Mucosa of rectum (tissue), 2 donors: Measurements from ENCODE around the gene RDH5.
A peak's percentile ranks its signal among the peaks of the same experiment; 100 is the strongest.

Experiments
- H3K27ac ChIP-seq, 2 donors: one replicate each; pipeline ENCODE4 v1.7.0; 2013; ENCODE audit warnings: inconsistent platforms in 2 of 2, low read depth in 2 of 2, low read length in 2 of 2
- H3K27me3 ChIP-seq, 2 donors: one replicate each; pipeline ENCODE4 v1.7.0; 2013; ENCODE audit warnings: low read length in 2 of 2; ENCODE audit not compliant: control insufficient read depth in 2 of 2, insufficient read depth in 2 of 2
- H3K36me3 ChIP-seq, 2 donors: one replicate each; pipeline ENCODE4 v1.7.0; 2013; ENCODE audit warnings: low read length in 2 of 2; ENCODE audit not compliant: control insufficient read depth in 2 of 2, insufficient read depth in 2 of 2
- H3K4me1 ChIP-seq, 2 donors: one replicate each; pipeline ENCODE4 v1.7.0; 2013; ENCODE audit warnings: low read length in 2 of 2, mild to moderate bottlenecking in 1 of 2; ENCODE audit not compliant: control insufficient read depth in 2 of 2, insufficient read depth in 2 of 2
- H3K4me3 ChIP-seq, 2 donors: one replicate each; pipeline ENCODE4 v1.7.0; 2013; ENCODE audit warnings: low read length in 2 of 2
- H3K9ac ChIP-seq, 2 donors: one replicate each; pipeline ENCODE4 v1.7.0; 2013; ENCODE audit warnings: low read length in 2 of 2, low read depth in 1 of 2, mild to moderate bottlenecking in 1 of 2
- H3K9me3 ChIP-seq, 2 donors: one replicate each; pipeline ENCODE4 v1.7.0; 2013; ENCODE audit warnings: low read length in 2 of 2; ENCODE audit not compliant: control insufficient read depth in 2 of 2
- donor health status: healthy.
- donor health status: Normal muscosa, but diverticular disease.

Gene RDH5

GRCh38 chr12:55720894-55721444 is 776 bp downstream of the RDH5 start:
- Histone ChIP-seq H3K36me3 (peaks cover 23 to 30% of the 10 kb centered on the region in 2 donors), H3K27me3 (no peaks in the 10 kb centered on the region), H3K9me3 (no peaks in the 10 kb centered on the region), H3K4me3 (peak overlapping the region; percentile 54 to 76), H3K9ac (peak overlapping the region; percentile 51 to 79), H3K27ac (peak overlapping the region; percentile 85 to 93), H3K4me1 (peaks cover 65 to 77% of the 10 kb centered on the region in 2 donors)

- Histone ChIP-seq H3K4me1 (peaks cover 65 to 77% of the 10 kb centered on the region in 2 donors), H3K9me3 (no peaks in the 10 kb centered on the region), H3K27ac (peak overlapping the region; percentile 85 to 93), H3K9ac (peak overlapping the region; percentile 28 to 51), H3K27me3 (no peaks in the 10 kb centered on the region), H3K4me3 (peak overlapping the region in 1 of 2 donors; percentile 49), H3K36me3 (peaks cover 27 to 36% of the 10 kb centered on the region in 2 donors)
Observed at GRCh38 chr12:55721601-55722213, 1.5 kb downstream of the RDH5 start.

GRCh38 chr12:55722948-55723347 is 2.8 kb downstream of the RDH5 start:
- Histone ChIP-seq H3K27ac (no peak overlapping the region), H3K27me3 (no peaks in the 10 kb centered on the region), H3K4me1 (peaks cover 65 to 77% of the 10 kb centered on the region in 2 donors), H3K4me3 (peak overlapping the region in 1 of 2 donors; percentile 20), H3K9ac (no peak overlapping the region), H3K36me3 (peaks cover 29 to 37% of the 10 kb centered on the region in 2 donors), H3K9me3 (no peaks in the 10 kb centered on the region)

- peak overlapping the region in 1 of 2 donors; percentile 17 for H3K27ac ChIP-seq
- H3K36me3 ChIP-seq = peaks cover 29 to 37% of the 10 kb centered on the region in 2 donors
- H3K9ac ChIP-seq = peak overlapping the region in 1 of 2 donors; percentile 14
- peaks cover 58 to 70% of the 10 kb centered on the region in 2 donors for H3K4me1 ChIP-seq
- H3K4me3 ChIP-seq = no peak overlapping the region
- no peaks in the 10 kb centered on the region for H3K9me3 ChIP-seq
- H3K27me3 ChIP-seq = no peaks in the 10 kb centered on the region
Observed at GRCh38 chr12:55723516-55724225, 3.5 kb downstream of the RDH5 start.

GRCh38 chr12:55724226-55724939 is 4.2 kb downstream of the RDH5 start:
- H3K4me3 ChIP-seq = no peak overlapping the region
- H3K36me3 ChIP-seq = peaks cover 29 to 37% of the 10 kb centered on the region in 2 donors
- H3K9ac ChIP-seq = peak overlapping the region in 1 of 2 donors; percentile 14
- H3K4me1 ChIP-seq = peaks cover 52 to 64% of the 10 kb centered on the region in 2 donors
- peak overlapping the region in 1 of 2 donors; percentile 32 for H3K27ac ChIP-seq
- no peaks in the 10 kb centered on the region for H3K27me3 ChIP-seq
- no peaks in the 10 kb centered on the region for H3K9me3 ChIP-seq

- Histone ChIP-seq H3K4me1 (peaks cover 52 to 64% of the 10 kb centered on the region in 2 donors), H3K27ac (peak overlapping the region in 1 of 2 donors; percentile 32), H3K9me3 (no peaks in the 10 kb centered on the region), H3K36me3 (peaks cover 29 to 36% of the 10 kb centered on the region in 2 donors), H3K9ac (no peak overlapping the region), H3K4me3 (no peak overlapping the region), H3K27me3 (no peaks in the 10 kb centered on the region)
Observed at GRCh38 chr12:55724940-55725309, 4.7 kb downstream of the RDH5 start.

GRCh38 chr12:55725556-55725955 is 5.4 kb downstream of the RDH5 start:
- Histone ChIP-seq H3K9me3 (no peaks in the 10 kb centered on the region), H3K9ac (no peak overlapping the region), H3K27me3 (no peaks in the 10 kb centered on the region), H3K4me3 (no peak overlapping the region), H3K4me1 (peaks cover 52 to 66% of the 10 kb centered on the region in 2 donors), H3K36me3 (peaks cover 29 to 34% of the 10 kb centered on the region in 2 donors), H3K27ac (no peak overlapping the region)

GRCh38 chr12:55726971-55727370 is 6.8 kb downstream of the RDH5 start:
- Histone ChIP-seq H3K4me3 (peak overlapping the region; percentile 88 to 93), H3K9me3 (no peaks in the 10 kb centered on the region), H3K4me1 (peaks cover 43 to 54% of the 10 kb centered on the region in 2 donors), H3K36me3 (peaks cover 29 to 34% of the 10 kb centered on the region in 2 donors), H3K27me3 (no peaks in the 10 kb centered on the region), H3K9ac (peak overlapping the region; percentile 90 to 96), H3K27ac (peak overlapping the region; percentile 93 to 99)

- Histone ChIP-seq H3K4me3 (peak overlapping the region; percentile 88 to 93), H3K27me3 (no peaks in the 10 kb centered on the region), H3K27ac (peak overlapping the region; percentile 93 to 99), H3K4me1 (peaks cover 43 to 52% of the 10 kb centered on the region in 2 donors), H3K9me3 (no peaks in the 10 kb centered on the region), H3K36me3 (peaks cover 29 to 37% of the 10 kb centered on the region in 2 donors), H3K9ac (peak overlapping the region; percentile 90 to 96)
Observed at GRCh38 chr12:55727643-55728185, 7.5 kb downstream of the RDH5 start.
